HuH-7.5 (cell line): ENCODE measurements around the gene MIPEP.

Experiments used
- DNase-seq: peaks from one replicate; pipeline ENCODE4 v3.0.0; 2011; ENCODE audit warnings: low spot score

MIPEP gene

GRCh38 chr13:23852351-23852750 lies 36.8 kb downstream of the MIPEP start:
- DNase-seq: no peak

DNA sequence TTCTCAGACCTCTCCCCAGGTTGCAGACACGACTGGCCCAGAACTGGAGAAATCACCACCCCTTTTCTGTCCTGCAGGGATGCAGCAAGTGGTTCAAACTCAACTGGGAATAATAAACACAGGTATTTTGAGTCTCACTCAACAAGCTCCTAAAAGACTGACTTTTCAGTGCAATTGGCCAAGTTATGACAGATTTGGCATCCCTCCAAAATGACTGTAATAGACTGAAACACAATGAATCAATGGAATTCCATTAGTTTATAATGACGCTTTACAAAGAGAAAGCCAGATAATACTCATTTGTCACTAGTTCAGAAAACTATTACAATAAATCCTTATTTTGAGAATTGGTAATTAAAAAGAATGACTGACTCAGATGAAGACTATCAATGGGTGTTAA lies 38.1 kb downstream of the MIPEP start:
- no peak for DNase-seq

DNA sequence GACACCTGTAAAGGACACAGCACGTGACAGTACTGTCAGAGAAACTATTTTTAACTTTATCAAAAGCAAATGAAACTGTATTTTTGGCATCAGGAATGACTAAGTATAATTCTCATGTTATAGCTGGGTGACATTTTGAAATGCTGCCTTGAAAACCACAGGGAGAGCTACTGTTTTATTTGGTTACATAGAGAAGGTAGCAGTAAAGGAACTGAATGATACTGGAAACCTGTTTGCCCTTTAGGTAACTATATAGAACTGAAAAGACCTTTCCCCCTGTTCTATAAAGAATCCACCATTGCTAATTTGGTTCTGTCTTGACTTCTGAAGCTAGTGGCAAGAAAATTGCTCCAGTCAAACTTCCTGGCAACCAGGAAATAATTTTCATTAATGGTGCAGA lies 39.1 kb downstream of the MIPEP start:
- no peak for DNase-seq

DNA sequence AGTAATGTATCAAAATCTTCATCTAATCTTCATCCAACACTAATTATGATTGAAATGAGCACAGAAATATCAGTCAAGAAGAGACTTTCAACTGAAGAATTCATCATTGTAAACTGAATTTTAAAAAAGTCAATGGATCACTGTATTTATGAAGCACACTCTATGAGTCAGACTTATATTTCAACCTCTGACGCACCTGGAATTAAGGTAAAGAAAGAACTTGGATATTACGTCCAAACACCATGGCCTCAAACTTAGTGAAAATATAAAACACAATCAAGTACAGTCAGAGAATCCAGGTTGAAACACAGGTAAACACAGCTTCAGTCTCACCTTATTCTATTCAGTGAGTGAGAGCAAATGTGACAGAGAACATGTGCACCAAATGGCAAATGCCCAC lies 39.5 kb downstream of the MIPEP start:
- no peak for DNase-seq

- DNase-seq: no peak
These were observed 40.5 kb downstream of the MIPEP start for GRCh38 chr13:23848646-23849141.

DNA sequence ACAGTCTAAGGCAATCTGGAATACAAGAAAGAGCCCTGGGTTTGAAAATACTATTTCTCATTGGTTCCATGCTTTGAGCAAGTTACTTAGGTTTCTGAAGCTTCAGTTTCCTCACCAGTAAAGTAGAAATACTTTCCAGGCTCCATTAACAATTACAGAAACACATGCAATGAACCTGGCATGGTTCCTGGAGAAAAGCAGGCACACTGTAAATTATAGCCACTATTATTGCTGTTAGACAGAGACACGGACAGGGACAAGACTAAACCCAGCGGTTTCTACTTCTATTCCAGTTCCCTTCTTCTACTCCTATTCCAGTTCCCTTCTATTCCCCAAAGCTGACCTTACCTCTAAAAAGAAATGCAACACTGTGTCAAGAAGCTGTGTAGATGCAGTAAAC lies 41.2 kb downstream of the MIPEP start:
- DNase-seq: no peak

GRCh38 chr13:23847497-23847896 lies 41.7 kb downstream of the MIPEP start:
- no peak for DNase-seq

DNA sequence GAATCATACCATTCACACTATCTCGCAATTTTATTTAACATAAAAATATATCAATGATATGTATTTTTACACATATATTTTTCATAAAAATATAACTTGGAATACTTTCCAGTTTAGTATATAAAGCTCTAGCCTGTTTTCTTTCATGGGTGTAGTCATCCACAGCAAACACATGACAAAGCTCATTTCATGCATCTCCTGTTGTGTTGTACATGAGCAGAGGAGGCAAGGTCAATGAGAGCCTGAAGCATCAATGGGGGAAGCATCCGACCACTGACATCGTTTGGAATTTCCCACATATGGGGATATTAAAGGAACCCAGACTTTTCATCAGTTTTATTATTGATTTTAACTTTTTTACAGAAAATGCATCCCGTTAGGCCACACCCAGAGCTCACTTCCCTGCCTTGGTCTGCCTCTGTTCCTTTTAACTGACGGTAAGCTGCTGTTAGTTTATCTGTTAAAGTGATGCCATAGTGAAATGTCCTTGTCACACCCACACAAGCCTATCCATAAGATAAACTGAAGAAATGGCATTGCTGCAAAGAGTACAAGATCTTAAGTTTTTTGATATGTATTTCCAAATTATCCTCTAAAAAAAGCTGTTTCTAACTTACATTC lies 44.0 kb downstream of the MIPEP start:
- no peak for DNase-seq

DNA sequence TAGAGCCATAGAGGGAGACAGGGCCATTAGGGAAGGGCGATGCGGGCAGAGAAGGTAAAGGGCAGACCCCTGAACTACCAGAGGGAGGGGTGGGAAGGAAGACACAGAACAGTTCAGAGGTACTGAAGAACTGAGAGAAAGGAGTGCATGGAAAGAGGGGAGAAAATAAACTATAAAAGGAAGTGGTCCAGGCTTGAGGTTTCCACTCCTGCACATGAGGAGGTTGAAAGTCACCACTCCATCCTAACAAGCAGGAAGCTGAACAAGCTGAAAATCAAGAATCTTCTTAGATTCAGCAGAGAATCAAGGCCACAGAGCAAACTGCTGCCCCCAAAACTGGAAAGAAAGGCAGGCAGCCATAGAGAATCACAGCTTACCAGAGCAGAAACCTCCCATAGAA lies 45.1 kb downstream of the MIPEP start:
- DNase-seq: no peak

- DNase-seq: no peak
These were observed 45.8 kb downstream of the MIPEP start for GRCh38 chr13:23843436-23843835.

DNA sequence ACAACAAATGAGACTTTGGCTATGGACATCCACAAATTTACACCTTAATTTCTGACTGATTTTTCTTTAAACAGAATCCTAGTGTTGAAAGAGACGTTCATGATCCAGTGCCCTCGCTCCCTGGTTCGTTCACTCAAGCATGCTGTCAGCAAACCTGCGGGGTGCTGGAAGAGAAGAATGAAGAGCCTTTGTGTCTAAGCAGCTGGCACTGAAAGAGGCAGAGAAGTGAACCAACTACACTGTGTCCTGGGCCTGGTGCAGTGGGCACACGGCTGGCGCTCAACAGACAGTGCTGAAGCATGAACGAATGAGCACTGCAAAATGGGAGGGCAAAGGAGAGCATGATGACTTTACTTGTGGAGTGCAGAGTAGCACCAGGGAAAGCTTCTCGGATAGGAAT lies 46.8 kb downstream of the MIPEP start:
- DNase-seq: no peak

DNA sequence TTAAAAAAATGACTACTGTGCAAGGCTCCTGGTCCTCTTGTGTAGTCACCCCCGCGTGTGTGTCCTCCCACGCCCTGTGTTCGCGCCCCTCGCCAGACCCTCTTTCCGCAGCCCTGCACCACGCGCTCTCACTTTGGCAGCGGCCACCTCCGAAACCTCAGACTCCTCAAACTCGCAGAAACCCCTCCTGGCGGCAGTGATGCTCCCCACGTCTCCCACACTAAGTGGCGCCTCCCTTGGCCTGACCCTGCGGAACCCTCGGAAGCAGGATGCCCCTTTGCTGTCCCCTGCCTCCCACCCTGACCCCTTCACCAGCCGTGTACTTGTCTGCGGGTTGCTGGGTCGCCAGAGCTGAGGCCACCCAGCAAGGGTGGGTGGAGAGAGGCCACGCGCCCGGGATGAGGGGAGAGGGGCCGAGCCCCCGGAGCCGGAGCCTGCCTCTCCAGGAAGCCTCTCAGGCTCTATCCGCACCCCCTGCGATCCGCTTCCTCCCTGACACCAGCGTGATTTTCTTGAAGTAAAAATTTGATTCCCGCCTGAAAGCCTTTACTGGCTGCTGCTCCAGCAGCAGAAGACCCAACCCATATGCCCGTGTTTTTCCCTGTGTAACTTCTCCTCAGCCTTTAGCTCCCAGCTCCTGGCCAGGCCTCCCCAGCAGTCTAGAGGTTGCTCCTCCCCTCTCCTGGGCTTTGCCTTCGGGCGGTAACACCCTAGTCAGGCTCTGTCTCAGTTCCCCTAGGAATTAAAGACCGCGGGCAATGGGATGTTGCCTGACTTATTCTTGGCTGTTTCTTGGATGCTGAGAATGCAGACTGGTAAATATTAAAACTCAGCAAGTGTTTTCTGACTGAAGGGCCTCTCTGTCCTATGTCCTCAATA lies 55.2 kb downstream of the MIPEP start:
- no peak for DNase-seq

DNA sequence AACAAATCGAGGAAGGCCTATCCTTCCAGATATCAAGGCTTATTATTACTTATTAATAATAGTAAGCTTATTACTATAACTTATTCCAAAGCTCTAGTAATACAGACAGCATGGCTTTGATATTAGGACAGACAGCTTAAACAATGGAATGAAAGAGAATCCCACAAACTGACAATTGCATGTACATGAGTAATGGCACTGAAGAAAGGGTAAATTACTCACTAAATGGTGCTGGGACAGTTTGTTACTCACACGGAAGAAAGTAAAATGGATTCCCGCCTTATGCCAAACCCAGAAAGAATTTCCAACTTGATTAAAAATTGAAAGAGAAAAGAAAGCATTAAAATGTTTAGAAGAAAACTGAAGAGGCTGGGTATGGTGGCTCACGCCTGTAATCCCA lies 60.3 kb downstream of the MIPEP start:
- no peak for DNase-seq

DNA sequence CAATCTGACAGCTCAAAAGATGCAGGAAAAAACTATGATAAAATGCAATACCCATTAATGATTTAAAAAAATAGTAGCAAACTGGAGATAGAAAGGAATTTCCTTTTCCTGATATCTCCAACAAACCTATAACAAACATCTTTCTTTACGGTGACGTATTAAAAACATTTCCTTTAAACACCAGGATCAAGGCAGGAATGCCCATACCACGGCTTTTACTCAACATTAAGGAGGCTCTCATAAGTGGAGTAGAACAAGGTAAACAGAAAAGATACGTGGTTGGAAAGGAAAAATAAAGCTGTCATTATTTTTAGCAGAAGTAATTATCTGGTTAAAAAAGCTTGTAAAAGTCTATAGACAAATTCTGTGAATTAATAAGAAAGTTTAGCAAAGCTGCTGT lies 61.1 kb downstream of the MIPEP start:
- no peak for DNase-seq

- DNase-seq: no peak
These were observed 64.0 kb downstream of the MIPEP start for GRCh38 chr13:23825179-23825578.

GRCh38 chr13:23824371-23824770 lies 64.8 kb downstream of the MIPEP start:
- no peak for DNase-seq

DNA sequence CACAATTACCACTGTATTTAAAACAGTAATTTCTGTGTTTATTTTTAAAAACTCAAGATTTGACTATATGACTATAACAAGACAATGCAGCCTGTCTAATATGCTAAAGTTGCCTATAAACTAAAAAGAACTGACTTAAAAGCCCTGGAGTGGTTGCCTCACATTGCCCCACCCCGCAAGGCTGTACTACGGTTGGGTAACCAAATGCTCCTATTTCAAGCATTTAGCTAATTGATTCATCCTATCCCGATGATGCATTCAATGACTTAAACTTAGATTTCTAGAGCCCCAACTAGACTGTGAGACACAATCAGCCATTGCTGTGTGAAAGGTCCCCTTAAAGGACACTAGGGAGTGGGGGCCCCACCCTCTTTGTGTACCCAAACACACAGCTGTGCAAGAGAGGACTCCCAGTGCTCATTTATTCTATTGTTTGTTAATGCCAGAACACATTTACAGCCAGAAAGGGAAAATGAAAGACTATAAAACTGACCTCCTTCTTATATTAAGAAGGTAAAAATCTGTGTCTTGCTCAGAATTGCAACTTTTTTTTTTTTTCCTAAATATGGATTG lies 66.9 kb downstream of the MIPEP start:
- DNase-seq: no peak

- no peak for DNase-seq
These were observed 68.7 kb downstream of the MIPEP start for GRCh38 chr13:23820530-23820929.

DNA sequence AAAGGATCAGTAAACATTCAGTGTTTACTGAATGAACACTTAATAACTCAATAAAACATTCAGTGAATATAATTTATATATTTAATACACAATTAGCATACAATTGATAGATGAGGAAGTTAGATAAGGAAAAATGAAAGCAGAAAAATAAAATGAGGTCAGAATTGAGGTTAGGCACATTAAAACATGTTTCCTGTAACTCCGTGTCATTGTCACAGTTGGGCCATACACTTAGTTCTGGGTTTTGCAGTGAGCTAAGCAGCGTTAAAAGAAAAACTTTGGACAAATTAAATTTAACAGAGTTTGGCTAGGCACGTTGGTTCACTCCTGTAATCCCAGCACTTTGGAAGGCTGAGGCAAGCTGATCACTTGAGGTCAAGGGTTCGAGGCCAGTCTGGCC lies 71.4 kb downstream of the MIPEP start:
- no peak for DNase-seq

- no peak for DNase-seq
These were observed 72.1 kb downstream of the MIPEP start for GRCh38 chr13:23817136-23817535.

DNA sequence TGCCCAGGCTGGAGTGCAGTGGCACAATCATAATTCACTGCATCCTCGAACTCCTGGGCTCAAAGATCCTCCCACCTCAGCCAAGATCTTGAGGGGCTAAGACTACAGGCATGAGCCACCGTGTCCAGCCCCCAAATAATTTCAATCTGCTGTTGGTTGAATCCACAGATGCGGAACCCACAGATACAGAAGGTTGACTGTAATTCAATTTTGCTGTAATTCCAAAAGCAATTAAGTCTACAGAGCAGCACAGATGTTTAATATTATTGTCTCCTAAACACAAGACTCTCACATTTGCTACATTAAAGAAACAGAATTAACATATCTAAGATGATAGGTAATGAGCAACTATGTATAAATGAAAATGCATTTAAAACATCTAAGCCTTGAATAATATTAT lies 75.6 kb downstream of the MIPEP start:
- no peak for DNase-seq

- DNase-seq: no peak
These were observed 77.7 kb downstream of the MIPEP start for GRCh38 chr13:23811366-23812062.
